Measurements from ENCODE around the gene EEIG1.

DNA sequence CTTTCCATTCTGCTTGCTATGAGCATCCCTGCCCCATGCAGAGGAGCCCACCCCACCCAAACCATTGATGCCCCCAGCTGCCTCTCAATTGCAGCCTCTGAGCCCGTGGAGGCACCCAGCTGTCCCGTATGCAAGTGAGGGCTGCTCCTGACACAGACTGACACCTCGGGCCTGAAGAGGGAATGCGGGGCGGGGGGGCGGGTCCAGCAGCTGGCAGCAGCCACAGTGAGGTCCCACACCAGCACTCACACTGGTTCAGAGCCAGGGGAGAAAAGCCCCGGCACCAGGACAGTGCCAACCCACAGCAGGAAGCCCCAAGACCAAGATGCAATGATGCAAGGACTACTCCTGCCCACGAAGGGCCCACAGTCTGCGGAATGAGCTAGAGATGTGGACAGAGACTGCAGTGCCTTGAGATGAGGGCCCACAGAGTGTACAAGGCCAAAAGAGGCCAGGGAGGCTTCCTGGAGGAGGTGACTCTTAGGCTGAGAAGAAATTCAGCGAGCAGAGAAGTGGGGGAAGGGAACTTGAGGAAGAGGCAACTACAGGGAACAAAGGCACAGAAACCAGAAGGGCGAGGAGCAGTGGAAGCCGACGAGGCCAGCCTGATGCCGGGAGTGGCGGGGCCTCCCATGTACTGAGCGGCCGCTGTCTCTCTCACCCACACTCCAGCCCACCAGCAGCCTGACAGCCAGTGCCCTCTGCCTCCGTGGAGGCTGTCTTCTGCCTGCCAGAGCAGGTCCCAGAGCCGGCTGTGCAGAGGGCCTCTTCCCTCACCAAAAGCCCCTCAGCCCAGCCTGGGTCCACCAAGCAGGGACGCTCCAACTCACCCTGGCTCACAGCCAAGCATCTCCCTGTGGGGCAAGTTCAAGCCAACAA, 9.2 kb downstream of the EEIG1 start:
- TF ChIP-seq, protein P1, sequence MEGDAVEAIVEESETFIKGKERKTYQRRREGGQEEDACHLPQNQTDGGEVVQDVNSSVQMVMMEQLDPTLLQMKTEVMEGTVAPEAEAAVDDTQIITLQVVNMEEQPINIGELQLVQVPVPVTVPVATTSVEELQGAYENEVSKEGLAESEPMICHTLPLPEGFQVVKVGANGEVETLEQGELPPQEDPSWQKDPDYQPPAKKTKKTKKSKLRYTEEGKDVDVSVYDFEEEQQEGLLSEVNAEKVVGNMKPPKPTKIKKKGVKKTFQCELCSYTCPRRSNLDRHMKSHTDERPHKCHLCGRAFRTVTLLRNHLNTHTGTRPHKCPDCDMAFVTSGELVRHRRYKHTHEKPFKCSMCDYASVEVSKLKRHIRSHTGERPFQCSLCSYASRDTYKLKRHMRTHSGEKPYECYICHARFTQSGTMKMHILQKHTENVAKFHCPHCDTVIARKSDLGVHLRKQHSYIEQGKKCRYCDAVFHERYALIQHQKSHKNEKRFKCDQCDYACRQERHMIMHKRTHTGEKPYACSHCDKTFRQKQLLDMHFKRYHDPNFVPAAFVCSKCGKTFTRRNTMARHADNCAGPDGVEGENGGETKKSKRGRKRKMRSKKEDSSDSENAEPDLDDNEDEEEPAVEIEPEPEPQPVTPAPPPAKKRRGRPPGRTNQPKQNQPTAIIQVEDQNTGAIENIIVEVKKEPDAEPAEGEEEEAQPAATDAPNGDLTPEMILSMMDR (conservative IDR thresholded peaks at IDR 0.05 in 1 of 2, IDR thresholded peaks at IDR 0.05 in 1 of 2; ENCODE audit: extremely low read depth in 1 of 2, insufficient read depth in 1 of 2, low read depth in 1 of 2, low read length in 2 of 2), result no peak
- TF ChIP-seq EZH2 (IDR thresholded peaks at IDR 0.05; ENCODE audit: borderline replicate concordance, low read length), result no peak
